Activated CD8-positive, alpha-beta memory T cell treated with anti-CD3 and anti-CD28 coated beads, Interleukin-2, amount 50 U/mL, for 1 hour (primary cell): ENCODE data around the gene IDS.
"Not testable (repeated sequence)": the region's sequence is repeated elsewhere in the genome, so short reads cannot be mapped to it uniquely, and the experiment has no call there.

ENCODE experiments used
- DNase-seq: peaks from one replicate; pipeline ENCODE4 v3.0.0-alpha.2; 2020; ENCODE audit errors: extremely low read depth

The IDS gene

GRCh38 chrX:149526318-149527033 is 21.4 kb upstream of the IDS start:
- not testable (repeated sequence) for DNase-seq

DNA sequence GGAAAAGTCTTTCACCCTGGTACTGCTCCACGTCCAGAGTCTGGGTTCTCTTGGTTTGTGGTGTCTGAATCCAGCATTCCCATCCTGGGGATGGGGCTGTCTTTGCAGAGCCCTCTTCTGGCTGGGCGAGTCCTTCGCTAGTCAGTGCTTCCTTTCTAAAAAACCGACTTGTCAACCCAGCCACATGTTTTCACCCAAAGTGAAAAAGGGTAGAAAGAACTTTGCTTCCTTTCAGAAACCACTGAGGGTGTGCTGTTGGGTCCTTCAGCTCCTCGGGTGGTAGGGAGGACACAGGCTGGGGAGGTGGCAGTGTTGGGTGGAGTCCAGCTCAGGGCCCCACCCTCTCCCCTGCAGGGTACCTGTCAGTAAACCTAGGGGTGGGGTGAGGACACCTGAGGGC is 20.8 kb upstream of the IDS start:
- DNase-seq = not testable (repeated sequence)

DNA sequence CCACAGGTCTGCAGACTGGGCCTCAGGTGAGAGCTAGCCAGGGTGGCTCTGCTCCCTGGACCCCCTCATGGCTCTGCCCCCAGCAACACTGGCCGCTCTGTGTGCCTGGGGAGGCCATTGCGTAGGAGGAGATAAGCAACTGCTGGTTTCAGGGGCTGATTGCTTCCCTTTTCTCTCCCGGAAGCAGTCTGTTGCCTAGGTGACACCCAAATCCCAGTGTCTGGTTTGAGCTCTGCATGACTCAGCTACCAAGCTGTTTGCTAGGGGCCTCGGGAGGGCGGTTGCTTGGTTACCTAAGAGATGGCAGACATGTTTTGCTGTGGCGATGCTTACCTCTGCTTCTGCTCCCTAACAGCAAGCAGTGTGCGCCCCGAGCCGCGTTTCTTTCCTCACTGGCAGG is 20.3 kb upstream of the IDS start:
- DNase-seq = peak; percentile 55

DNA sequence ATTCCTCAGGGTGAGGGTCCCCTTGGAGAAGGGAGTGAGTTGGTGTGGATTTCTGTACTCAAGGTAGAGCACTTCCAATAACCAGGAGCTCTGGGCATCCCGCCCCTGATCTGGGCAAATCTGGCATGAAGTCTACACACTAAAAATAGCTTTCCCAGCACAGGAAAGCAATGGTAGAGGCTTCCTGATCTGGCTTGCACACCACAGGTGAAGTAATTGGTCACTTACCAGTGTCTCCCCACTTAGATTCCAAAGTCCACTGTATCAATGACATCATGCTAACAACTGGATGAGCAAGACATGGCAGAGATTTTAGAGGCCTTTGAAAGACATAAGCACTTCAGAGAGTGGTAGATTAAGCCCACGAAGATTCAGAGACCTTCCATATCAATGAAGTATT is 17.8 kb upstream of the IDS start:
- DNase-seq = no peak

DNA sequence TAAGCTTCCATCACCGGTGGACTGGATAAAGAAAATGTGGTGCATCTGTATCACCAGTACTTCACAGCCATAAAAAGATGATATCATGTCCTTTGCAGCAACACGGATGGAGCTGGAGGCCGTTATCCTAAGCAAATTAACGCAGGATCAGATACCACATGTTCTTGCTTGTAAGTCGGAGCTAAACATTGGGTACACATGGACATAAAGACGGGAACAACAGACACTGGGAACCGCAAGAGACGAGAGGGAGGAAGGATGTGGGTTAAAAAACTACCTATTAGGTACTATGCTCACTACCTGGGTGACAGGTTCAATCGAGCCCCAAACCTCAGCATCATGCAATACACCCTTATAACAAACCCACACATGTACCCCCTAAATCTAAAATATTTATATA is 16.3 kb upstream of the IDS start:
- DNase-seq = no peak

DNA sequence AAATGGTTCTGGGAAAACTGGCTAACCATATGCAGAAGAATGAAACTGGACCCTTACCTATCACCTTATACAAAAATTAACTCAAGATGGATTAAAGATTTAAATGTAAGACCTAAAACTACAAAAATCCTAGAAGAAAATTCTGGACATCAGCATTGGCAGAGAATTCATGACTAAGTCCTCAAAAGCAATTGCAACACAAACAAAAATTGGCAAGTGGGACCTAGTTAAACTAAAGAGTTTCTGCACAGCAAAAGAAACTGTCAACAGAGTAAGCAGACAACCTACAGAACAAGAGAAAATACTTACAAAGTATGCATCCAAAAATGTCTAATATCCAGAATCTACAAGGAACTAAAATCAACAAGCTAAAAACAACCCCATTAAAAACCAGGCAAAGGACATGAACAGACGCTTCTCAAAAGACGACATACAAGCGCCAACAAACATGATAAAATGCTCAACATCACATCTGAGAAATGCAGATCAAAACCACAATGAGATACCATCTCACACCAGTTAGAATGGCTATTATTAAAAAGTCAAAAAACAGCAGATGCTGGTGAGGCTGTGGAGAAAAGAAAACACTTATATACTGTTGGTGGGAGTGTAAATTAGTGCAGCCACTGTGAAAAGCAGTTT is 15.7 kb upstream of the IDS start:
- DNase-seq = not testable (repeated sequence)

DNA sequence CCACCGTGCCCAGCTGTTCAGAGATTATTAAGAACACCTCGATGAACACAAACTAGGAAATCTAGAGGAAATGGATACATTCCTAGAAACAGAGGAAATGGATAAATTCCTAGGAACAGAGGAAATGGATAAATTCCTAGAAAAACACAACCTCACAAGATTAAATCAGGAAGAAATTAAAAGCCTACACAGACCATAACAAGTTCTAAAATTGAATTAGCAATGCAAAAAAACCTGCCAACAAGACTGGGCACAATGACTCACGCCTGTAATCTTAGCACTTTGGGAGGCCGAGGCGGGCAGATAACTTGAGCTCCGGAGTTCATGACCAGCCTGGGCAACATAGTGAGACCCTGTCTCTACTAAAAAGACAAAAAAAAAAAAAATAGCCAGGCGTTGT is 13.1 kb upstream of the IDS start:
- DNase-seq = no peak

DNA sequence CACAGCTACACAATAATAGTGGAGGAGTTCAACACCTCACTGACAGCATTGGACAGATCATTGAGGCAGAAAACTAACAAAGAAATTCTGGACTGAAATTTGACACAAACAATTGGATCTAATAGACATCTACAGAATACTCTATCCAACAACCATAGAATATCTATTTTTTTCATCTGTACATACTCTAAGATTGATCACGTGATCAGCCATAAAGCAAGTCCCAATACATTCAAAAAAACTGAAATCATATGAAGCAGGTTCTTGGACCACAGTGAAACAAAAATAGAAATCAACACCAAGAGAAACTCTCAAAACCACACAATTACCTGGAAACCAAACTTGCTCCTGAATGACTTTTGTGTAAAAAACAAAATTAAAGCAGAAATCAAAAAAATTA is 12.2 kb upstream of the IDS start:
- DNase-seq = no peak

GRCh38 chrX:149516604-149517003 is 11.5 kb upstream of the IDS start:
- no peak for DNase-seq

DNA sequence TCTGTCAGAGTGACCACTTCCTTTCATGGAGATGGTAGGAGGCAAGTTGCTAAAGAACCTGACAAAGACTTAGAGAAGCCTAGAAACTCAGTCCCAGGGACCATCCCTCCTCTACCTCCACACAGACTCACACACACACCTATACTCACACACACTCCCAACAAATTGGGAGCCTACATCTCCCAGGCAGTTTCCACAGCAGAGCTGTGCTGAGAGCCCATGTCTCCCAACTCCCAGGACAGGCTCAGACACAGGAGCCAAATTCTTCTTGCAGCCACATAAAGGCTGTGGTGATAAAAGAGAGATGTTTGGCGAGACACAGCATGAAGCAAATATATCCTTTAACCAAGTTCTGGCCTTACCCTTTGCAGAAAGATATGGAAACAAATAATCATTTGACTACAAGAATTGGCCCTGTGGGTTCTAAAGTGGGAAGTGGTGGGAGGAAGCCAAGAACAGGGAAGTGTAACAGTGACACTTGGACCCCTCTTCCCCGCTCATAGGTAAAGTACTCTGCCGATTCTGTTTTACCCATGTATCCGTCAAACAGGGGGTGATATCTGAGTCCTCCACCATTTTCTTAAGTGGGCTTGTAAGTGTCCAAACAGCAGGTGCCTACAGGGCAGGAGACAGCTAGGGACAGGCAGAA is 11.0 kb upstream of the IDS start:
- DNase-seq = no peak

GRCh38 chrX:149513825-149514428 is 8.8 kb upstream of the IDS start:
- no peak for DNase-seq

DNA sequence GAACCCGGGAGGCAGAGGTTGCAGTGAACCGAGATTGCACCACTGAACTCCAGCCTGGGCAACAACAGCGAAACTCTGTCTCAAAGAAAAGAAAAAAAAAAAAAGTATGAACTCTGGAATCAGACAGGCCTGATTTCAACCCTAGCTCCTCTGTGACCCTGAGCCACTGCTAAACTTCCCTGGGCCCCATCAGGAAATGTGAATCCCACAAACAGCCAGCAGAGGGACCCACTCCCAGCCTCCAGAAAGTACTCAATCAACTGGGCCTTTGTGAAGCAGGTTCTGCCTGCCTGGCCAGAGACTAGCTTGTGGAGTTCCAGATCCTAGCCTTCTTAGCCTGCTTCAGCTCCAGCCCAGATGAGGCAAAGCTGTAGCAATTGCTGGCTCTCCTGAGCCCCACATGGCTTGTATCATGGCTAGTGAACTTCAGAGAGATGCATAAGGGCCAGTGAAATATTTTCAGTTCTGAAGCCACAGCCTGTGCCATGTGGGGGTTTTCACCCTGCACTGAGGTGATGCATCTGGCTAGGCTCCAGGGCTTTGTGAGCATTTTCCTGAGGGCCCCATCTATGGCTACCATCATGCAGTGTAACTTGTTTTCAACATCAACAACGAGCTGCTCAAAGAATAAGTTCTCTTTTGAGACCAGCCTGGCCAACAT is 7.2 kb upstream of the IDS start:
- no peak for DNase-seq

- no peak for DNase-seq
These were observed 6.0 kb upstream of the IDS start for GRCh38 chrX:149511081-149511480.

- DNase-seq = no peak
These were observed 5.3 kb upstream of the IDS start for GRCh38 chrX:149510386-149510785.

DNA sequence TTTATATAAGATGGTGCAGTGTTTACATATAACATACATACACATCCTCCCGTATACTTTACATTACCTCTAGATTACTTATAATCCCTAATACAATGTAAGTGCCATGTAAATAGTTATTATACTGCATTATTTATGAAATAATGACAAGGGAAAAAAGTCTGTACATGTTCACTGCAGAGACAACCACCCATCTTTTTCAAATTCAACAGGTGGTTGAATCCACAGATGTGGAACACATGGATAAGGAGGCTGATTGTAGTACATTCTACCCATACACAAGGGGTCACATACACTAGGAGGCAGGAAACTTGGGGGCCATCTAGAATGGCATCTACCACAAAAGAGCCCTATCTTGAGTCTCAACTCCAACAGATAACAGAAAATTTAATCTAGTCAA is 3.4 kb upstream of the IDS start:
- DNase-seq = no peak

DNA sequence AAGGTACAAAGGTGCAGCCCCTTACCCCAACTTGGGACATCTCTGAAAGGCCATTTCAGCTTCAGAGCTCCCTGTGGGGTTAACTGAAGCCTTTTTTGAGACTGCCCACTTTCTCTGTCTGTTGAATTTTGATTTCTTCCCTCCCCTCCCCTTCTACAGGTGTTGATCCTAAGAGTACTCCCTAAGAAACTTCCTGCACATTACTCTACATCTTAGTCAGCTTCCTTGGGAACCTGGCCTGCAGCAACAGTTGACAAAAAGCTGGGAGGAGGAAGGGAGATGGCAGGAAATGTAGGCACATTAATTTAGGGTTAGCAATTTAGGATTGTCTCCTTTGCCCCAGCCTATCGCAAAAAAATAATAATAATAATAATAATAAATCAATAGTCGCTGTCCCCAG is 1.2 kb upstream of the IDS start:
- no peak for DNase-seq

GRCh38 chrX:149505671-149506070 is 565 bp upstream of the IDS start:
- no peak for DNase-seq

DNA sequence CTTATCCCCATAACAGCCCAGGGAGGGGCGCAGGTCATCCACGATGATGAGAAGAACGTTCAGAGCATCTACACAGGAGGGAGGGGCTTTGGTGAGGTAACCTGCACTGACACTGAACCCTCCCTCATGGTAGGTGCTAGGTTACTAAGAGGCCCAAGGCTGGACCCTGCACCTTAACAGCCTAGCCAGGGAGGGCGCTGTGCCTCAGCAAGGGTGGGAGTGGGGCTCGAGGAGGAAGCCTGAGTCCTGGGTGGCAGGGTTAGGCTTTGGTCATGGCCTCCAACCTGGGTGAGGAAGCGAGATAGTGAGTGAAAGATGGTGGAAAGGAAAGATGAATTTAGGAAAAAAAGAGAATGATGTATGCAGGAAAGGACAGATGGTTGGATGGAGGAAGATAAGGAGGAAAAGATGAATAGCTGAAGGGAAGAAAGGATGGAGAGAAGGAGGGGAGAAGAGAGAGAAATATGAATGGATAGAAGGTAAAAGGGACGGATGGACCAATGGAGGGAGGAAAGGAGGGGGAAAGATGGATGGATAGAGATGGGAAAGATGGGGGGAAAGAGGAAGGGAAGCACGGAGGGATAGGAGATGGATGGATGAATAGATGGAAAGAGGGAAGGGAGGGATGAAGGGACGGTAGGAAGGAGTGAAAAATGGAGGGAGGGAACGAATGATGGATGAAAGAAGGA is 736 bp downstream of the IDS start:
- DNase-seq = no peak

DNA sequence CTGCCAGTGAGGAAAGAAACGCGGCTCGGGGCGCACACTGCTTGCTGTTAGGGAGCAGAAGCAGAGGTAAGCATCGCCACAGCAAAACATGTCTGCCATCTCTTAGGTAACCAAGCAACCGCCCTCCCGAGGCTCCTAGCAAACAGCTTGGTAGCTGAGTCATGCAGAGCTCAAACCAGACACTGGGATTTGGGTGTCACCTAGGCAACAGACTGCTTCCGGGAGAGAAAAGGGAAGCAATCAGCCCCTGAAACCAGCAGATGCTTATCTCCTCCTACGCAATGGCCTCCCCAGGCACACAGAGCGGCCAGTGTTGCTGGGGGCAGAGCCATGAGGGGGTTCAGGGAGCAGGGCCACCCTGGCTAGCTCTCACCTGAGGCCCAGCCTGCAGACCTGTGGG is 1.7 kb downstream of the IDS start:
- DNase-seq = peak; percentile 47

- DNase-seq = not testable (repeated sequence)
These were observed 2.2 kb downstream of the IDS start for GRCh38 chrX:149502923-149503322.

- no peak for DNase-seq
These were observed 5.3 kb downstream of the IDS start for GRCh38 chrX:149499766-149500165.

GRCh38 chrX:149498767-149499166 is 6.3 kb downstream of the IDS start:
- DNase-seq = no peak
